GM12892 (cell line): ENCODE measurements around the gene SLC13A2.

Source experiments
- DNase-seq: peaks from one replicate; pipeline ENCODE4 v3.0.0; 2011; ENCODE audit not compliant: insufficient read length
- FAIRE-seq: peaks from 2 replicates; lab custom pipeline; 2011; peaks lifted over from hg19 to GRCh38; lab: Jason Lieb, UNC
- POLR2A ChIP-seq: IDR thresholded peaks from 2 replicates; pipeline ENCODE4 v1.6.1; 2011; ENCODE audit warnings: low read depth, low read length, control low read depth
- POLR2AphosphoS5 ChIP-seq: IDR thresholded peaks from 2 replicates; pipeline ENCODE4 v1.6.1; 2011; ENCODE audit warnings: low read depth, low read length, control low read depth
- TAF1 ChIP-seq: IDR thresholded peaks from 2 replicates; pipeline ENCODE4 v1.6.1; 2011; ENCODE audit warnings: low read depth, mild to moderate bottlenecking, control low read depth, low read length, borderline replicate concordance

The SLC13A2 gene

DNA sequence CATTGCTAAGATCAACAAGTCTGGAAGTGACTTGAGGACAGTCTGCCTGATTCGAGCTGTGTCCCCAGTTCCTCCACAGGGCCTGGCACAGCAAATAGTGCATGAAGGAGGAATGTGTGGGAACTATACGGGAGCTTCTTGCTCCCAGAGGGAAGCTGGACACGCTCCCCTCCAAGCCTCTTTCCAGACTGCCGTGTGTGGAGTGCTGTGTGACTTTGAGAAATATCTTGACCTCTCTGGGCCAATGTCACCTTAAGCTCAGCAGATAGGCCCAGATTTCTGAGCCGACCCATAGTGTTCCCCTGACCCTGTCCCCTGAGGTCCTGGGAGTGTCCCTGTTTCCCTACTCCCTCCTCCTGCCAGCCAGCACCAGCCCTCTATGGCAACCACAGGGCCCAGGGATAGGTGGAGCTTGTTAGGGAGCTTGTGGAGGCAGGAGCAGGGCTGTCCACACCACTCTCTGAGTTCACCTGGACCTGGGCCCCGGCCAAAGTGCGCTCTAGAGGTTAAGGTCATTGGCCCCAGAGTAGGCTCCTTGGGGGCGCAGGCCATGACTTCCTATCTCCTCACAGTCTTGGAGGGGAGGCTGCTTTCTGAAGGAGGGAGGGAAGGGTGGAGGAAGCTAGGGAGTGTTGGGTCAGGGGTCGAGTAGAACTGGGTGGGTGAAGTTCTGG, 26.4 kb downstream of the SLC13A2 start:
- TF ChIP-seq POLR2AphosphoS5 (no peak), POLR2A (no peak), TAF1 (no peak)
- FAIRE-seq (no peak), DNase-seq (no peak)

DNA sequence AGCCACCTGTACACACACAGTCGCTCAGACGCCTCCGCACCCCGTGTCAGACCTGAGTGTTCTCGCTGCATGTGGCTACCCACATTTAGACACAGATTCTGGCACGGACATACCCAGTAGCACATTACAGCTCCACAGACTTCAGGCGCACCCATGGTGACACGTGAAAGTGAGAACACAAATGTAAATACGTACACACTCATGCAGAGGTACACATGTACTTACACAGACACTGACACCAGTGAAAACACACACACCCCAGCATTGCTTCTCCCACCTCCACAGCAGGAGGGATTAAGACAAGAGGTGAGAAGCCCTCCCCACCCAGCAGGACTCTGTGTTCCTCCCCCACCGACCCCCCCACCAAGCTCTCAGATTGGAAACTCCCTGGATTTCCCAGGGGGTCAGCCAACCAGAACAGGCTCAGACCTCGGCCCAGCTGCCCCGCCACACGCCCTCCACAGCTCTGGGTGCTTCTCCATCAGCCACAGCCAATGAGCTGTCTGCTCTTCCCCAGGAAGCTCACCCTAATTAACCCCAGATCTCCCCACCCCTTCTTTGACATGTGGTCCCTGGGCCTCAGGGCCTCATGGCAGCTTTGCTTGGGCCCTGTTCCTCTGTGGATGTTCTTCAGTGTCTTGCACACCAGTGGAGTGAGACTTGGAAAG, 27.4 kb downstream of the SLC13A2 start:
- FAIRE-seq (peak; percentile 98), DNase-seq (peak; percentile 74)
- TF ChIP-seq POLR2A (peak; percentile 69), TAF1 (no peak; the same call in 1 of the 2 replicates), POLR2AphosphoS5 (peak; percentile 44)

DNA sequence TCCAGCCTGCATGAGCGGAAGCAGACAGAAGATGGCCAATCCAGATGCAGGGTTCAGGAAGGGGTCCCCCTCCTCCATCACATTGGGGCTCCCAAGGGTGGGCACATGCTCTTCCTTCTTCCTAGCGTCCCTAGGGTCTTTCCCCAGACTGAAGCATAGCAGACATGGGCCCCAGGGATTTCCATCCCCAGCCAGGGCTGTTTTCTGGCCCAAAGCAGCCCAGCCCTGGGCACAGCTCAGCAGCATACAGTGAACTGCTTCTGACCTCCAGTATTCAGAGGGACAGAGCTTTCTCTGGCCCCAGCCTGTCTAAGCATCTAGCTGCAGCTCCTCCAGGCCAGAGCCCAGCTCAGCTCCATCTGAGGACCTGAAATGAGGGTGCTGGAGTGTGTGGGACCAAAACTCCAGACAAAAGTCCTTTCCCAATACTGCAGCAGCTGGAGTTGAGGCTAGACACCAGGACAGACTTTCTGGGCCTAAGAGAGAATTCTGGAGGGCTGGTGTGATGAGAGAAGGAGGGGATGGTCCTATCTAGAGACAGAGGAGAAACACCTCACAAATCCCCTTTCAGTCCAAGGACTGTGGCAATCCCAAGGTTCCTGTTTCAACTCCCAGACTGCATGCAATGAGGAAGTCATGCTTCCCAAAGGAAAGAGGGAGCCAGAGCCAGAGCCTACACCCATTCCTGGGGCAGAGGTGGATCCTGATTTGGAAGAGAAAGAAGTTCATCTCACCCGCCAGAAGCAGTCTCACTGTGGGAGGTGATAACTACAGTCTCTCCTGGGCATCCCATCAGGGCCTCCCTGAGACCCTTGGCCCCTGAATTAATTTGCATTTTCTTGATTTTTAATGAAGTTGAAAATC, 28.2 kb downstream of the SLC13A2 start:
- FAIRE-seq (peak; percentile 57), DNase-seq (no peak)
- TF ChIP-seq POLR2AphosphoS5 (no peak; the same call in 1 of the 2 replicates), TAF1 (no peak), POLR2A (no peak; the same call in 1 of the 2 replicates)

DNA sequence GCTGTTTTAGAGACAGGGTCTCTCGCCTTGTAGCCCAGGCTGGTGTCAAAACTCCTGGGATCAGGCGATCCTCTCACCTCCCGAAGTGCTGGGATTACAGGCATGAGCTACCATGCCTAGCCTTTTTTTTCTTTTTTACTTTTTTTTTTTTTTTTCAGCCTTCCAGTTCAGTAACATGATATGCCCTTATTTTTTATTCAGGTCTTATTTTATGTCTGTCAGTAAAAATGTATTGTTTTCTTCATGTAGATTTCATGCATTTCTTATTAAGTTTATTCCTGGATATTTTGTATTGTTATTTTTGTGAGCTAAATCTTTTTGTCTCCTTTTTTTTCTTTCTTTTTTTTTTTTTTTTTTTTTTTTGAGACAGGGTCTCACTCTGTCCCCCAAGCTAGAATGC, 30.0 kb downstream of the SLC13A2 start:
- FAIRE-seq (no peak), DNase-seq (no peak)
- TF ChIP-seq POLR2AphosphoS5 (no peak), POLR2A (no peak), TAF1 (no peak)

DNA sequence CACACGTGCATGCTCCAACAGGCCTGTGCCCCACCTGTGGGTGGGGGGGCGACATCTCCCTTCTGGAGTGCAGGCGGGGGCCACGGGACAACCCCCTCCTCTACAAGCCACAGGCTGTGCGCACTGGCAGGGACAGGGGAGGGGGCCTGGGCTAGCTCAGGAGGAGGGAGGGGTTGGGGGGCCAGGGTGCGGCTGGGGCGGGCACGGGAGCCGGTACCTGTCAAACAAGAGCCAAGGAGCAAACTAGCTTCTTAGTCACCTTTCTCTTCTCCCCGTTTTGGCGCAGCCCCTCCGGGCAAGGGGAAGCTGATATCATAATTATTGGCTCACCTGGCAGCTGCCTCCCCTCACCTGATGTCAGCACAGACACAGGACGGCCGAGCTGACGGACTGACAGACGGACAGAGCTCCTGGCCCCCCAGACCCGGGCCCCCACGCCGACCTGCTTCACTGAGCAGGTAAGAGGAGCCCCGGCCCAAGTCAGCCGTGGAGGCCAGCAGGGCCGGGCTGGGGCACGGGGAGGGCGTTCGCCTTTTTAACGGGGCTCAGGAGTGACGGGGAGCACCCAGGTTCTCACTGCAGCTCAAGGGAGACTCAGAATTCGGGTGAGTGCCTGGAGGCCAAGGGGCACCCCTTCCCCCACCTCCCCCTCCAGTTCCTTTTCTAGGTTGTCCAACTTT, 32.7 kb downstream of the SLC13A2 start, which contains the start of gene FOXN1:
FOXN1 (plus strand) TSS at position 363 of the 680 bp plus-strand sequence. CDS start 17,622 bp downstream, outside the sequence.
- DNase-seq (no peak), FAIRE-seq (no peak)
- no peak for TF ChIP-seq POLR2AphosphoS5
- TF ChIP-seq TAF1, result no peak
- TF ChIP-seq POLR2A, result no peak

DNA sequence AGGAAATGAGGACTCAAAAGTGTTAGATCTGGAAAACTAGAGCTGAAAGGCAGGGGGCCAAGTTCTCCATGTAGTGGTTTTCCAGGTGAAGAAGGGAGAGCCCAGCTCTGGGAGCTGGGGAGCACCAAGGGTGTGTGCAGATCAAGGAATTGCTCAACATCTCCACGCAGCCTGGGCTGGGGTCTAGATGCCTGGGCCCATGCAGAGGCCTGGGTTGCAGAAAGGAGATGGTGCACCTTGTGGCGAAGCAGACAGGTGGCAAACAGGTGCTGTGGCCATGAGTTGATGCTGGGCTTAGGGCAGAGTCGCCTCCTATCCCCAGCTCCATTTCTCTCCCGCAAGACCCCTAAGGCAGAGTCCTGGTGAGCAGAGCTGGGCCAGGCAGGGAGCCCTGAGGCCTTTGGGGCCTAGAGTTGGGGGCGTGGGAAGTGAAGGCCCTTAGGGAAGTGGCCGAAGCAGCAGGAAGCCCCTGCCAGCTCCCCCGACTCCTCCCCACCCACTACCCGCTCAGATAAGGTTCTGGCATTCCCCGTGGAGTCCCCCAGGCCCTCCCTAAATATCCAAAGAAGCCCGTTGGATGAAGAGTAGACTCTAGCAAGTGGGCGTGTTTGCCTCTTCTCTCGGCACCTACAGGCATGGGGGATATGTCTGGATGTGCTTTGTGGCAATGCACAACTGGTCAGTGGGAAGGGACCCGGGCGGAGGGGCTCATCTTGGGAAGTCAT, 33.5 kb downstream of the SLC13A2 start:
- TF ChIP-seq POLR2AphosphoS5 (no peak), POLR2A (no peak), TAF1 (no peak)
- DNase-seq, result no peak
- FAIRE-seq, result peak; percentile 42

DNA sequence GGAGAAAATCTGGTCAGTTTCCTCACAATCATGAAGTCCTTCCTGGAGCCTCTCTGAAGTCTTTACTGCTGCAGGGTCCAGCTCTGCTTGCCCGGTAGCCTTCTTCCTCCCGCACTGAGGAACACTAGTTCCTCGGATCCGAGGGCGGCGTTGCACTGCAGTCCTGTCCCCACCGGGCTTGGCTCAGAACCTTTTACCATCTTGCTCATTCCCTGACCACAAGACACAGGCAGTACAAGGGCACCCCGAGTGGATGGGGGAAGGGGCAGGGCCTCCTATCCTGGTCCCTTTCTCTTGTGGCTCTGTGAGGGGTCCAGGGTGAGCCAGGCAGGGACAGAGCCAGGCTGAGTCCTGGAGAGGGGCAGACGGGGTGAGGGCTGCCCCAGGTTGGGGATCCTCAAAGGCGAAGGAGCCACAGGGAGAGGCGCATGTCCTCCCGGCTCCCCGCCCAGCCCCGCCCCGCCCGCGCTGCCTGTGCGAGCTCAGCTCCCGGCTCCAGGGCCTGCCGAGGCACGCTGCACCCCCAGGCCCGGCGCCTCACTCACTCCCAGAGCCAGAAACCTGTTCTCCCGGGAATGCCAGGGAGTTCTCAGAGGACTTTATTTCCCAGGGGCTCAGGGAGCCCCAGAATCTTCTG, 34.2 kb downstream of the SLC13A2 start:
- no peak for TF ChIP-seq POLR2A
- TF ChIP-seq TAF1, result no peak
- DNase-seq (no peak), FAIRE-seq (no peak)

DNA sequence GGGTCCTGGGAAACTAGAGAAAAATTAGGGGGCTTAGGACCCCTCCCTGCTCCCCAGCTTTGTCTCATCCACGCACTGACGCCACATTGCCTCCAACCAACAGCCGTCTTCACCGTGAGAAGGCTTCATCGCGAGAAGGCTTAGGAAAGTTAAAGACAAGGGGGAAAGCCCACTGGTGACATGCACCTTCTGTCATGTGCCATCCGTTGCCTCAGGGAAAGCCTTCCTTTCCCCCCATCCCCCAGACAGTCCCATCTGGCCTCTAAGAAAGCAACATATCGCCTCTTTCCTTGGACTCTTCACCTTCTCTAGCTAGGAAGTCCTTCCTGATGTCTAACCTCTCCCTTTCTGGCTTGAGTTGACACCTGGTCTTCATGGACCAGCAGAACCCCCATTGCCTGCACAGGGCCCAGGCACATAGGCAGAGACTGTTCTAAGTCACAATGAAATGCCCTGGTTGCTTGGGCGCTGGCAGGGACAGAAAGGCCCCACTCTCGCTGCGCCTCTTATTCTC, 34.8 kb downstream of the SLC13A2 start:
- FAIRE-seq, result peak; percentile 27
- TF ChIP-seq TAF1 (no peak), POLR2AphosphoS5 (no peak), POLR2A (no peak)
- no peak for DNase-seq

DNA sequence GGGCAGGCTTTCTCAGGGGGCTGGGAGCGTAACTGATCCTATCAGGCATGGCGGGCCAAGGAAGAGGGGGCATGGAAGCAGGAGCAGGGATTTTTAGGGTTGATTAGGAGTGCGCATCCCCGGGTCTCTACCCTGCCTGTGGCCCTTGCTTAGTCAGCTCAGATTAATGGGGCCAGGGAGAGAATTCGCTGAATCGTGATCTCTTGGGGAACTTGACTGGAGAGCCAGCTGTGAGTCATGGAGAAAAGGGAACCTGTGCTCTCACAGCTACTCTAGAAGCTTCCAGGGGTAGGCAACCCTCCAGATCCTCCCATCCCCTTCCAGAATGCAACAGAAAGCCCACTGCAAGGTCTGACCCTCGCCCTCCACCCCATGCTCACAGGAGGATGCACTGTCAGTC, 36.3 kb downstream of the SLC13A2 start:
- DNase-seq (no peak), FAIRE-seq (no peak)
- no peak for TF ChIP-seq POLR2AphosphoS5
- TF ChIP-seq POLR2A, result no peak
- TF ChIP-seq TAF1, result no peak
